Measurements from ENCODE around the gene TTC22.
A peak's percentile ranks its signal among the peaks of the same experiment; 100 is the strongest.

Gene TTC22

GRCh38 chr1:54835131-54835898, 34.2 kb upstream of the TTC22 start:
- DNase-seq (ENCODE audit: low read depth, low spot score): no peak
- H3K4me3 ChIP-seq (ENCODE audit: low read length): no peak overlapping the region

GRCh38 chr1:54834007-54834541, 33.0 kb upstream of the TTC22 start:
- H3K4me3 ChIP-seq (ENCODE audit: low read length): no peak overlapping the region
- no peak for DNase-seq (ENCODE audit: low read depth, low spot score)

- no peak overlapping the region for H3K4me3 ChIP-seq (ENCODE audit: low read length)
- no peak for DNase-seq (ENCODE audit: low read depth, low spot score)
These were observed 32.0 kb upstream of the TTC22 start for GRCh38 chr1:54833121-54833520.

- no peak overlapping the region for H3K4me3 ChIP-seq (ENCODE audit: low read length)
These were observed 25.2 kb upstream of the TTC22 start for GRCh38 chr1:54826226-54826816.

GRCh38 chr1:54825696-54826095, 24.6 kb upstream of the TTC22 start:
- DNase-seq (ENCODE audit: low read depth, low spot score): no peak
- H3K4me3 ChIP-seq (ENCODE audit: low read length): no peak overlapping the region

More at GRCh38 chr1:54826226-54826816, 25.2 kb upstream of the TTC22 start:
- DNase-seq (ENCODE audit: low read depth, low spot score): no peak

- H3K4me3 ChIP-seq (ENCODE audit: low read length): no peak overlapping the region
- no peak for DNase-seq (ENCODE audit: low read depth, low spot score)
These were observed 22.5 kb upstream of the TTC22 start for GRCh38 chr1:54823670-54824069.

- DNase-seq (ENCODE audit: low read depth, low spot score): no peak
- H3K4me3 ChIP-seq (ENCODE audit: low read length): no peak overlapping the region
These were observed 18.6 kb upstream of the TTC22 start for GRCh38 chr1:54819733-54820132.

GRCh38 chr1:54819195-54819536, 18.0 kb upstream of the TTC22 start:
- DNase-seq (ENCODE audit: low read depth, low spot score): no peak
- no peak overlapping the region for H3K4me3 ChIP-seq (ENCODE audit: low read length)

- DNase-seq (ENCODE audit: low read depth, low spot score): no peak
- H3K4me3 ChIP-seq (ENCODE audit: low read length): no peak overlapping the region
These were observed 17.5 kb upstream of the TTC22 start for GRCh38 chr1:54818461-54819194.

GRCh38 chr1:54816951-54817350, 15.8 kb upstream of the TTC22 start:
- no peak overlapping the region for H3K4me3 ChIP-seq (ENCODE audit: low read length)
- no peak for DNase-seq (ENCODE audit: low read depth, low spot score)

GRCh38 chr1:54816130-54816529, 15.0 kb upstream of the TTC22 start:
- DNase-seq (ENCODE audit: low read depth, low spot score): no peak
- H3K4me3 ChIP-seq (ENCODE audit: low read length): no peak overlapping the region

GRCh38 chr1:54815086-54815876, 14.2 kb upstream of the TTC22 start:
- DNase-seq (ENCODE audit: low read depth, low spot score): no peak

GRCh38 chr1:54814571-54814970, 13.4 kb upstream of the TTC22 start:
- DNase-seq (ENCODE audit: low read depth, low spot score): no peak
- no peak overlapping the region for H3K4me3 ChIP-seq (ENCODE audit: low read length)

More at GRCh38 chr1:54815086-54815876, 14.2 kb upstream of the TTC22 start:
- H3K4me3 ChIP-seq (ENCODE audit: low read length): no peak overlapping the region

- no peak overlapping the region for H3K4me3 ChIP-seq (ENCODE audit: low read length)
- DNase-seq (ENCODE audit: low read depth, low spot score): no peak
These were observed 13.0 kb upstream of the TTC22 start for GRCh38 chr1:54814126-54814498.

- no peak overlapping the region for H3K4me3 ChIP-seq (ENCODE audit: low read length)
- DNase-seq (ENCODE audit: low read depth, low spot score): no peak
These were observed 12.5 kb upstream of the TTC22 start for GRCh38 chr1:54813485-54814125.

GRCh38 chr1:54812801-54813484, 11.8 kb upstream of the TTC22 start:
- DNase-seq (ENCODE audit: low read depth, low spot score): peak; percentile 32
- no peak overlapping the region for H3K4me3 ChIP-seq (ENCODE audit: low read length)

- no peak for DNase-seq (ENCODE audit: low read depth, low spot score)
- no peak overlapping the region for H3K4me3 ChIP-seq (ENCODE audit: low read length)
These were observed 10.9 kb upstream of the TTC22 start for GRCh38 chr1:54811739-54812655.

Measured in Jurkat, Clone E6-1 (cell line).